OCI-LY1 (cell line): ENCODE data around the gene SLC2A2.

Experiments
- H2AFZ ChIP-seq: fragments of 200-600 bp; sonication (generic), shearing (Covaris generic); 2 replicates; pipeline ENCODE4 v1.6.0; 2014; ENCODE audit warnings: antibody characterized with exemption, mild to moderate bottlenecking, low read length
- H3F3A ChIP-seq: fragments of 200-600 bp; sonication (generic), shearing (Covaris generic); 2 replicates; pipeline ENCODE4 v1.6.0; 2014; ENCODE audit warnings: mild to moderate bottlenecking, antibody characterized with exemption, low read length, moderate library complexity; ENCODE audit not compliant: insufficient read depth
- H3K27ac ChIP-seq: fragments of 200-600 bp; sonication (generic); 2 replicates; pipeline ENCODE4 v1.5.1; 2014; ENCODE audit warnings: low read length, mixed run types, mild to moderate bottlenecking, low read depth; ENCODE audit not compliant: poor library complexity, severe bottlenecking
- H3K27me3 ChIP-seq: fragments of 200-600 bp; sonication (generic); 2 replicates; pipeline ENCODE4 v1.6.0; 2014; ENCODE audit warnings: antibody characterized with exemption, mild to moderate bottlenecking, low read length, moderate library complexity; ENCODE audit not compliant: insufficient read depth
- H3K36me3 ChIP-seq: fragments of 200-600 bp; sonication (generic); 2 replicates; pipeline ENCODE4 v1.6.1; 2014; ENCODE audit warnings: mild to moderate bottlenecking, antibody characterized with exemption, low read length, moderate library complexity, mixed read lengths; ENCODE audit not compliant: insufficient read depth
- H3K4me1 ChIP-seq: fragments of 200-600 bp; sonication (generic); 2 replicates; pipeline ENCODE4 v1.5.1; 2014; ENCODE audit warnings: mild to moderate bottlenecking, low read length, moderate library complexity; ENCODE audit not compliant: insufficient read depth, severe bottlenecking
- H3K4me2 ChIP-seq: fragments of 200-600 bp; sonication (generic), shearing (Covaris generic); 2 replicates; pipeline ENCODE4 v1.6.1; 2014; ENCODE audit warnings: low read length
- H3K4me3 ChIP-seq: fragments of 200-600 bp; sonication (generic); 2 replicates; pipeline ENCODE4 v1.5.1; 2014; ENCODE audit warnings: low read length, low read depth, mild to moderate bottlenecking, mixed read lengths; ENCODE audit not compliant: poor library complexity, severe bottlenecking
- H3K79me2 ChIP-seq: fragments of 200-600 bp; shearing (Covaris generic); 2 replicates; pipeline ENCODE4 v1.6.1; 2016; ENCODE audit warnings: mixed run types, low read length, mixed read lengths; ENCODE audit not compliant: insufficient read depth
- H3K9ac ChIP-seq: fragments of 200-600 bp; sonication (generic), shearing (Covaris generic); 2 replicates; pipeline ENCODE4 v1.6.1; 2014; ENCODE audit warnings: mild to moderate bottlenecking, low read length, mixed read lengths
- H3K9me2 ChIP-seq: fragments of 200-600 bp; sonication (generic), shearing (Covaris generic); 2 replicates; pipeline ENCODE4 v1.6.1; 2014; ENCODE audit warnings: low read depth, mild to moderate bottlenecking, low read length, mixed read lengths
- H3K9me3 ChIP-seq: fragments of 200-600 bp; shearing (Covaris generic); 2 replicates; pipeline ENCODE4 v1.6.1; 2014; ENCODE audit warnings: low read length, mixed read lengths
- H4K20me1 ChIP-seq: fragments of 200-600 bp; sonication (generic), shearing (Covaris generic); 2 replicates; pipeline ENCODE4 v1.6.0; 2016; ENCODE audit warnings: mild to moderate bottlenecking, low read length; ENCODE audit not compliant: insufficient read depth
- CTCF ChIP-seq: fragments of 200-600 bp; sonication (generic), shearing (Covaris generic); IDR thresholded peaks from 2 replicates; pipeline ENCODE4 v1.5.1; 2017; ENCODE audit warnings: mild to moderate bottlenecking, antibody characterized with exemption, low read length, moderate library complexity, mixed read lengths
- EZH2 ChIP-seq: fragments of 200-600 bp; sonication (generic), shearing (Covaris generic); IDR thresholded peaks from 2 replicates; pipeline ENCODE4 v1.8.0; 2017; ENCODE audit warnings: borderline replicate concordance, mixed run types, mild to moderate bottlenecking, antibody characterized with exemption, low read length, moderate library complexity, mixed read lengths

SLC2A2 gene

GRCh38 chr3:170989100-170989648, 37.3 kb downstream of the SLC2A2 start:
- no peak overlapping the region for H2AFZ ChIP-seq
- H3K36me3 ChIP-seq, result no peaks in the 10 kb centered on the region
- no peaks in the 10 kb centered on the region for H3F3A ChIP-seq
- TF ChIP-seq EZH2 (no peak), CTCF (no peak)
- no peak overlapping the region for H3K27ac ChIP-seq
- H3K79me2 ChIP-seq, result no peaks in the 10 kb centered on the region
- H3K4me3 ChIP-seq, result no peak overlapping the region
- no peaks in the 10 kb centered on the region for H3K27me3 ChIP-seq
- H3K9me3 ChIP-seq, result 0 out of 2 replicates have a peak, but pooled peaks cover 2% of the 10 kb centered on the region
- no peaks in the 10 kb centered on the region for H4K20me1 ChIP-seq
- H3K4me1 ChIP-seq, result no peaks in the 10 kb centered on the region
- no peak overlapping the region for H3K9ac ChIP-seq
- H3K9me2 ChIP-seq, result no peaks in the 10 kb centered on the region
- no peak overlapping the region for H3K4me2 ChIP-seq

GRCh38 chr3:170988378-170988777, 38.1 kb downstream of the SLC2A2 start:
- H3F3A ChIP-seq, result no peaks in the 10 kb centered on the region
- H3K27me3 ChIP-seq, result no peaks in the 10 kb centered on the region
- H3K36me3 ChIP-seq, result no peaks in the 10 kb centered on the region
- no peaks in the 10 kb centered on the region for H3K79me2 ChIP-seq
- H3K27ac ChIP-seq, result no peak overlapping the region
- TF ChIP-seq EZH2 (no peak), CTCF (no peak)
- no peaks in the 10 kb centered on the region for H3K9me2 ChIP-seq
- H4K20me1 ChIP-seq, result no peaks in the 10 kb centered on the region
- no peak overlapping the region for H3K4me3 ChIP-seq
- no peak overlapping the region for H3K9ac ChIP-seq
- no peak overlapping the region for H2AFZ ChIP-seq
- H3K9me3 ChIP-seq, result 0 out of 2 replicates have a peak, but pooled peaks cover 3% of the 10 kb centered on the region
- H3K4me2 ChIP-seq, result no peak overlapping the region
- H3K4me1 ChIP-seq, result no peaks in the 10 kb centered on the region

GRCh38 chr3:170985304-170985703, 41.2 kb downstream of the SLC2A2 start:
- Histone ChIP-seq H3K9me3 (0 out of 2 replicates have a peak, but pooled peaks cover 3% of the 10 kb centered on the region), H3K9me2 (no peaks in the 10 kb centered on the region), H3K79me2 (no peaks in the 10 kb centered on the region), H3K9ac (no peak overlapping the region), H2AFZ (no peak overlapping the region), H3K36me3 (no peaks in the 10 kb centered on the region), H3K27me3 (no peaks in the 10 kb centered on the region), H4K20me1 (no peaks in the 10 kb centered on the region), H3F3A (no peaks in the 10 kb centered on the region), H3K4me1 (no peaks in the 10 kb centered on the region), H3K4me2 (no peak overlapping the region), H3K27ac (no peak overlapping the region), H3K4me3 (no peak overlapping the region)
- TF ChIP-seq CTCF, result no peak
- TF ChIP-seq EZH2, result no peak
